NOMO-1 (cell line): ENCODE data around the gene GALNT9.
"Not testable (repeated sequence)": the region's sequence is repeated elsewhere in the genome, so short reads cannot be mapped to it uniquely, and the experiment has no call there.

Experiments used
- DNase-seq, 2 experiments: peaks; one replicate each; lab custom pipeline; 2025; ENCODE audit not compliant: unreplicated experiment in 2 of 2; lab: John Stamatoyannopoulos, UW

Gene GALNT9

DNA sequence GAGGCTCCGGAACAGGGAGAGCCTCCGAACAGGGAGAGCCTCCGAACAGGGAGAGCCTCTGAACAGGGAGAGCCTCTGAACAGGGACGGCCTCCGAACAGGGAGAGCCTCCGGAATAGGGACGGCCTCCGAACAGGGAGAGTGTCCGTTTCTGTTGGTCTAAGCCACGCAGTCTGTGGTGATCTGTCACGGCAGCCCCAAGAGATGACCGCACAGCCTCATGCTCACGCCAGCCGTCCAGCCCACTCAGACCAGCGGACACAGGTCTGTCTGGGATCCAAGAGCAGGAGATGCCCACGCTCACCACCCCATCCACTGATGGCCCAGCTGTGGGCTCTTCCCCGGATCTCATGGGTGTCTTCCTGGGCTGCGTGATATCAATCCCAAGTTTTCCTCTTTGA is 33.3 kb downstream of the GALNT9 start:
- no peak for DNase-seq

GRCh38 chr12:132295561-132295960 is 33.8 kb downstream of the GALNT9 start:
- not testable (repeated sequence) for DNase-seq

GRCh38 chr12:132295101-132295526 is 34.3 kb downstream of the GALNT9 start:
- no peak for DNase-seq

DNA sequence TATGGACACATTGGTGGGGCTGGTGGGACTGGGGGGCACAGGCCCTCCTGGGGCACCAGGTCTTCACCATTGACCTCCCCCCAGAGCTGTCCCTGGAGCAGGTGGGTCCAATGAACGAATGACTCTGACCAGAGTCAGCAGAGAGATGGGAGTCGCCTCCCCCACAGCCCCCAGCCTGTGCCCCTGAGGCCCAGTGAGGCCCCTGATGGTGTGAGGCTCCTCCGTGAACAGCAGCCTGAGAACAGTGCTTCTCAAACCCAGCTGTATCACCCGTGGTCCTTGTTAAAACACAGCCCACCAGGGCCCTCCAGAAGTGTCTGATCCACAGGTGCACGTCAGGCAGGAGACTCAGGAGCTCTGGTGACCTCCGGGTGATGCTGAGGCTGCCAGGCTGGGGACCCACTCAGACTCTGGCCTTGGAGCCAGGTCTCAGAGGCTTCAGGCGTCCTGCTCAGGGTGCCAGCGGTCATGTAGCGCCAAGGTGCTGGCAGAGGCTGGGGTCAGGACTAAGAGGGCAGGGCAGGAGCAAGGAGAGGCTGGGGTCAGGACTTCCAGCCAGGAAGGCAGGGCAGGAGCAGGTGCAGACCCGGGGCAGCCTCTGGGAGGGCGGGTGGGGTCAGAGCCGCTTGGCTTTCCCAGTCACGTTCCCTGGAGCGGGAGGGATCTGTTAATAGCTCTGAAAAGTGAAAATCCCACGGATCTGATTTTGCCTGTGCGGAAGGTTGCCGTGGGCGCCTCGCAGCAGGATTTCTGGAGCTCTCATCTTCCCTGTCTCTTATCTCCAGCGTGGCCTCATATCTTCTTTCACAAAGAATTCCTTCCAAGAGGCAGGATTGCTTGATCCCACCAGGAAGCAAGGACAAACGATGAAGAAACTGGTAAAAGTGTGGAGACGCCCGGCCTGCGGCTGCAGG is 35.0 kb downstream of the GALNT9 start:
- DNase-seq: no peak

- no peak for DNase-seq
Observed at GRCh38 chr12:132292328-132293319, 36.8 kb downstream of the GALNT9 start.

DNA sequence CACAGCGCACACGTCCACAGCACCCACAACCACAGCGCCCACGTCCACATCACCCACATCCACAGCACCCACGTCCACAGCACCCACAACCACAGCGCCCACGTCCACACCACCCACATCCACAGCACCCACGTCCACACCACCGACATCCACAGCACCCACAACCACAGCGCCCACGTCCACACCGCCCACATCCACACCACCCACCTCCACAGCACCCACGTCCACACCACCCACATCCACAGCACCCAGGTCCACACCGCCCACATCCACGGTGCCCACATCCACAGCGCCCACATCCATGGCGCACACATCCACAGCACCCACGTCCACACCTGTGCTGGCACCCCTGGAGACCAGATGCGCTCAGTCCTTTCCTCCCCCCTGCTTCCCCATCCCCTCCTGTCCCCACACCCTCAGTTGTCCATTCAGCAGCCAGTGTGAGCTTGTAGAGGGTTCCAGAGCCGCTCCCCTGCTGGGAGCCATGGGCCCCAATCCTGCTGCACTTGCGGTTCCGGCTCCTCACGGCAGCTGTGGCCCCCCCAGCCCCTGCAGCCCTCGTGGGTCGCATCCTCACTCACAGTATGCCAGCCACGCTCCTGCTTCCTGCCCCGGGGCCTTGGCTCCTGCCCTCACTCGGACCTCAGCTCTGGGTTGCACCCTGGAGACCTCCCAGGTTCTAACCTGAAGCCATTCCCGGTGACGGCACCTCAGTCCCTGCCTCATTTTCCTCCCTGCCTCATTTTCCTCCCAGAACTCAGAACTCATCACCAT is 37.8 kb downstream of the GALNT9 start:
- DNase-seq: no peak

GRCh38 chr12:132290203-132290540 is 39.2 kb downstream of the GALNT9 start:
- no peak for DNase-seq

GRCh38 chr12:132289356-132290202 is 39.8 kb downstream of the GALNT9 start:
- DNase-seq: no peak

GRCh38 chr12:132288516-132289215 is 40.7 kb downstream of the GALNT9 start:
- no peak for DNase-seq

- no peak for DNase-seq
Observed at GRCh38 chr12:132287391-132288238, 41.8 kb downstream of the GALNT9 start.

DNA sequence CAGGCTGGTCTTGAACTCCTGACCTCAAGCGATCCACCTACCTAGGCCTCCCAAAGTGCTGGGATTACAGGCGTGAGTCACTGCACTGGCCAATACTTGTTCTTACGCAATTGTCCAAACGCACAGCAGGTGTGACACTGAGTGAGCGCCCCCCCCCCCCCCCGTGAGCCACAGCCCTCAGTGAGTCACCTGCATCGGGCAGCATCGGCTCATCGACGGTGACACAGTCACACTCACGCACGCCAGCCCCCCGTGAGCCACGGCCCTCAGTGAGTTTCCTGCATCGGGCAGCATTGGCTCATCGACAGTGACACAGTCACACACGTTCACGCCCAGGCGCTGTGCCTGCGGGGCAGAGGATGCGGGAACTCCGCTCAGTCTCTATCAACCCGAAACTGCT is 42.5 kb downstream of the GALNT9 start:
- DNase-seq: no peak

DNA sequence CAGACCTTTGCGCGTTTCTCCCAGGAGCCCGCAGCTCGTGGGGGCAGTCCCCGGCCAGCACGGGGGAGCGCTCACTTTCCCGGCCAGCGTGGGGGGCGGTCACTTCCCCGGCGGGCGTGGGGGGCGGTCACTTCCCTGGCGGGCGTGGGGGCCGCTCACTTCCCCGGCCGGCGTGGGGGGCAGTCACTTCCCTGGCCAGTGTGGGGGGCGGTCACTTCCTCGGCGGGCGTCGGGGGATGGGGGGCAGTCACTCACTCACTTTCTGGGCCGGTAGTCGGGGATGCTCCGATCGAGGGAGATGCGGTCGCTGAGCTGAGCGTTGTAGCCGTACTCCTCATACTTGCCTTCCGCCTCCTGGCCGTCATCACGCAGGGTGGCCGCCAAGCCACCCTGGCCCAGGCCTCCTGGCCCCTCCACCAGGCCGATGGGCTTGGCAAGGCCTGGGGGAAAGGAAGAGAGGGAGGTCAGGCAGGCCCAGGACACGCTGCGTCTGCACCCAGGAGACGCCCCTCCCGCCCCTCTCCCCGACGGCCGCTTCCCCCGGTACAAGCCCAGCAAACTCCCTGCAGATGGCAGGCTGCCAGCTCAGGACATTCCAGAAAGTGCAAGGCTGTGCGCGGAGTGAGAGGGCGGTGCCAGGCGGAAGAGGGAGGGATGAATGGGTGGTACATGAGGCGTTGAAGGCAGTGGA is 43.3 kb downstream of the GALNT9 start:
- no peak for DNase-seq

GRCh38 chr12:132284827-132285741 is 44.3 kb downstream of the GALNT9 start:
- DNase-seq: no peak

GRCh38 chr12:132284071-132284826 is 45.1 kb downstream of the GALNT9 start:
- no peak for DNase-seq

- DNase-seq: no peak
Observed at GRCh38 chr12:132282950-132283771, 46.2 kb downstream of the GALNT9 start.
